Retinal pigment epithelial cell (primary cell): ENCODE results near the gene PRKCZ.

Source experiments
- DNase-seq: peaks from one replicate; pipeline ENCODE4 v3.0.0-alpha.2; 2010; ENCODE audit warnings: low read depth
- H3K4me3 ChIP-seq: 2 replicates; pipeline ENCODE4 v1.5.1; 2011; ENCODE audit warnings: mild to moderate bottlenecking, low read length, control low read depth, moderate library complexity
- TF ChIP-seq, protein P1 (sequence below): conservative IDR thresholded peaks from 2 replicates; pipeline ENCODE4 v1.5.1; 2011; ENCODE audit warnings: low read depth, low read length, control low read depth, inconsistent platforms

The PRKCZ gene

DNA sequence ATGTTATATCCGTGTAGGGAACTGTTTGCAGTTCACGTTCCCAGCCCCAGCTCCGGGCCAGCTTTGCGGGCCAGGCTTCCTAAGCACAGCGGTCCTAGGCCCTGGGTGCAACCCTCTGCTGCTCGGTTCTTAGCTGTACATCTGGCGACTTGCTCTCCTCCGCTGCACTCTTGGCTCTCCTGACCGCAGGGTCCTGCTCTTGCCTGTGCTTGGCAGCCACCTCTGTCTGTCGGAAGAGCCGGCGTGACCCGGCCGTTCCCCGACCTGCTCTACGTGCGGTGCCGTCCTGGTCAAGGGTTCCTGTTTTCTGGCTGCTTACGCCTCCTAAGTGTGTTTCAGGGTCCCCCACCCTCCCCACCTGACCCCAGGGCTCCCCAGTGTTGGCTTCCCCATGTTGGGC is 107.6 kb downstream of the PRKCZ start:
- no peak overlapping the region for H3K4me3 ChIP-seq
- TF ChIP-seq, protein P1, sequence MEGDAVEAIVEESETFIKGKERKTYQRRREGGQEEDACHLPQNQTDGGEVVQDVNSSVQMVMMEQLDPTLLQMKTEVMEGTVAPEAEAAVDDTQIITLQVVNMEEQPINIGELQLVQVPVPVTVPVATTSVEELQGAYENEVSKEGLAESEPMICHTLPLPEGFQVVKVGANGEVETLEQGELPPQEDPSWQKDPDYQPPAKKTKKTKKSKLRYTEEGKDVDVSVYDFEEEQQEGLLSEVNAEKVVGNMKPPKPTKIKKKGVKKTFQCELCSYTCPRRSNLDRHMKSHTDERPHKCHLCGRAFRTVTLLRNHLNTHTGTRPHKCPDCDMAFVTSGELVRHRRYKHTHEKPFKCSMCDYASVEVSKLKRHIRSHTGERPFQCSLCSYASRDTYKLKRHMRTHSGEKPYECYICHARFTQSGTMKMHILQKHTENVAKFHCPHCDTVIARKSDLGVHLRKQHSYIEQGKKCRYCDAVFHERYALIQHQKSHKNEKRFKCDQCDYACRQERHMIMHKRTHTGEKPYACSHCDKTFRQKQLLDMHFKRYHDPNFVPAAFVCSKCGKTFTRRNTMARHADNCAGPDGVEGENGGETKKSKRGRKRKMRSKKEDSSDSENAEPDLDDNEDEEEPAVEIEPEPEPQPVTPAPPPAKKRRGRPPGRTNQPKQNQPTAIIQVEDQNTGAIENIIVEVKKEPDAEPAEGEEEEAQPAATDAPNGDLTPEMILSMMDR: no peak
- DNase-seq: no peak

DNA sequence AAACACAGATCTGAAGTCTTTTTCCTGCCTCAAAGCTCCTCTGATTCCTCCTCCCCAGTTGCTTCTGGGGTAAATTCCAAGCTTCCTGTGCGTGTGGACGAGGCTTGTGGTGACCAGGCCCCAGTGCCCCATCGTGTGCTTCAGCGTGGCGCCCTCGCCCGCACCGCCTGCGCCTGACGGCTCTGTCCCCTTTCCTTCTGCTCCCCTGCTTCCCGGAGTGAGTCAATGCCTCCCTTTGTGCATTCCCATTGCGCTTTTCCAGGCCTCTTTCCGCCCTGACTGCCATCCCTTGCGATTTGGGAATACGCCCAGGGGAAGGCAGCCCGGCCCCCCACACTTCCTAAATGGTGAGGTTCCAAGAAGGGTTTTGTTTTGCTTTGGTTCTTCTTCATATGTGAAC is 108.1 kb downstream of the PRKCZ start:
- TF ChIP-seq, protein P1: no peak
- DNase-seq: no peak
- H3K4me3 ChIP-seq: no peak overlapping the region

DNA sequence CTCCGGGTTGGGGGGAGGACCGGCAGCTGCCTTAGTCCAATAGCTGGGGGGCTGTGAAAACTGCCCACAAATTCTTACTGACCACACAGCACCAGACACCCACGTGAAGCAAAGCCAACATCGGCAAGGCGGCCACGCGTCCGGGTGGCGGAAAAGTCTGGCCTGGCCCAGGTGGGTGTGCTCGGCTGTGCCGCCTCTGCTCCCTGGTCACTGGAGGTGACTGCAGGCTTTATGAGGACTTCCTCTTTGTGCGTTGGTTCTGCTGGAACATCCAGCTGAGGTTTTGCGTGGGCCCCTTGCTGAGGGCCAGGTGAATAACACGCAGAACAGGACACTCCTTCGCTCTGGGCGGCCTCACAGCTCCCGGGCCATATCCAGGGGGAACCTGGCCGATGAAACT is 108.9 kb downstream of the PRKCZ start:
- DNase-seq: no peak
- no peak overlapping the region for H3K4me3 ChIP-seq
- TF ChIP-seq, protein P1: no peak

DNA sequence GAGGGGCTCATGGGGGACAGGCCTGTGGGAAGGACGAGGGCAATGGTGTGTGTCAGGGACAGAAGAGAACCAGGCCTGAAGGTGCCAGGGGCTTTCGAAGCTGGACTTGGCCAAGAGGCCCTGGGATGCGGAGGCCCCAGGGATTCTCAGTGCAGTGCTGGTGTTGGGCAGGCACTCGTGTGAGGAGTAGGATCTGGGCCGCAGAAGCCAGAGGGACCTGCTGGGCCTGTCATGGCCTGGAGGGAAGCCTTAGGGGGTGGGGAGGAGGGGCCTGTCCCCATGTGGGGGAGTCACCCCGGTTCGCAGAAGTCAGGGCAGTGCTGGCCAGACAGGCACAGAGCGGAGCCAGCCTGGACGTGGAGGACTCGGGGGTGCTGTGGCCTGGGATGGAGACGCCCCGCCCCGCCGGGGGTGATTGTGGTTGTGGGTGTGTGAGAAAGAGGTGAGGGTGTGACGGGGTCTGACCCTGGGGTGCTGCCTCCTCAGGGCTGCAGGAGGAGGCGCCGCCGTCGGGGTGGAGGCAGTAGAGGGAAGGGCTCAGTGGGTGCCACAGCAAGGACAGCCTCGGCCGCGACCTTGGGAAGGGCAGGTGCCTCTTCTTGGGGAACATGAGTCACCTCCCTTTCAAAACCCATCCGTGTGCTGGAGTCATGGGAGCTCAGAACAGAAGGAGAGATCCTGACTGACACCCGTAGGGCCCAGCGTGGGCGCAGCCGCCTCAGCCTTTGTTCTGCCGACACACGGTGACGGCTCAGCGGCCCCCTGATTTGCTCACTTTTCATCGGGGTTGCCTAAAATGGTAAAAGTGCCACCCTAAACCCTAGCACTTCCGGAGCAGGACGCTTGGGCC is 110.5 kb downstream of the PRKCZ start:
- H3K4me3 ChIP-seq: no peak overlapping the region
- DNase-seq: no peak
- TF ChIP-seq, protein P1: no peak

DNA sequence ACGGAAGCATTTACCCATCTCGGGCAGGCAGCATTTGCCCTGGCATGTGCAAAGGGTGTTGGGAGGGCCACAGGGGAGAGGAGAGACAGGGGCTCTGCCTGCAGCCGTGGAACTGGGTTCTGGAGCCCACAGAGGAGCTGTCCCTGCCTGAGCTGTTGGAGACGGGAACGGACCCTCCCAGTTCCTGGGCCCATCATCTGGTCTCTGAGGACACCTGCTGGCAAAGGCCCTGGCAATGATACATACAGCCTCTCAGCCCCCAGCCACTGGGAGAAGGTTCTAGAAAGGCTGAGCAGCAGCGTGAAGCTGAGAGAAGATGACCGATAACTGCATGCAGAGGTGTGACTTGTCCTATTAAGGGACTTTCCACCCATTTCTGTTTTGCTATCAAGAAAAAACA is 113.0 kb downstream of the PRKCZ start:
- no peak for DNase-seq
- TF ChIP-seq, protein P1: no peak
- no peak overlapping the region for H3K4me3 ChIP-seq

DNA sequence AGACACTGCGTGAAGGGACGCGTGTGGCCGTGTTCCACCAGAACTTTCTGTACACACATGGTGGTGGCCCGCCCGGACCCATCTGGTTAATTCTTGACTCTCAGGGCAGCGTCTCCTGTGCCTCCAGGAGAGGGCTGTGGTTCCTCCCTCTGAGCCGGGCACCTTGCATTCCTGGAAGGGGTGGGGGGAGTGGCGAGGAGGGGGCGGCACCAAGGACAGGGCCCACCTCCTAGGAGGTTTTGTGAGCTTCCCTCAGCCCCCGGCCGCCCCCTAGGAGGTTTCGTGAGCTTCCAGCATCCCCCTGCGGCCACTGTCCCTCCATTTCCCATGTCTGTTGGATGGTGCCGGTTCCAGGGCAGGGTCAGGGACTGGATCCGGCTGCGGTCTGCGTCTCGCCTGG is 115.4 kb downstream of the PRKCZ start:
- H3K4me3 ChIP-seq: no peak overlapping the region
- DNase-seq: no peak
- TF ChIP-seq, protein P1: no peak

DNA sequence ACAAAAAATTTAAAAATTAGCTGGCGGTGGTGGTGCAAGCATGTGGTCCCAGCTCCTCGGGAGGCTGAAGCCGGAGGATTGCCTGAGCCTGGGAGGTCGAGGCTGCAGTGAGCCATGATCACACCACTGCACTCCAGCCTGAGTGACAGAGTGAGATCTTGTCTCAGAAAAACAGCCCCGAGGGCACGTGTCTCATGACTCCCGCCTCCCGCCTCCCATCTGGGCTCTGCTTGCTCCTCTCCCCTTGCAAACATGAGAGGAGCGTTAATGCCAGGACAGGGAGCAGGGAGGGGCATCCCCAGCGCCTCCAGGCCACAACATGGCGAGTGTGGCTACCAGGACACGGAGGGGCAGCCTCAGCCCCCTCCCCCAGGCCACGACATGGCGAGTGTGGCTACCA is 116.0 kb downstream of the PRKCZ start:
- no peak overlapping the region for H3K4me3 ChIP-seq
- no peak for DNase-seq
- TF ChIP-seq, protein P1: no peak
